Ascending aorta (tissue), 2 donors: Measurements from ENCODE around the gene UBALD2. TPM values are rescaled to one million over a fixed set of nuclear protein-coding genes. Genes with fewer than 3 reads are reported as not detected.

Experiments used
- DNase-seq, 2 donors: peaks; one replicate each; pipeline ENCODE4 v3.0.0-alpha.2; 2019; ENCODE audit warnings: low spot score in 2 of 2
- H3K27ac ChIP-seq, 2 donors: fragments of 200-600 bp; sonication (generic); one replicate each; pipeline ENCODE4 v1.5.1; 2016 to 2017; ENCODE audit warnings: mild to moderate bottlenecking in 1 of 2
- H3K27me3 ChIP-seq: fragments of 200-600 bp; sonication (generic); one replicate; pipeline ENCODE4 v1.5.1; 2017
- H3K36me3 ChIP-seq, 2 donors: fragments of 200-600 bp; sonication (generic); one replicate each; pipeline ENCODE4 v1.5.1; 2016
- H3K4me1 ChIP-seq, 2 donors: fragments of 200-600 bp; sonication (generic); one replicate each; pipeline ENCODE4 v1.5.1; 2016 to 2017; ENCODE audit warnings: mild to moderate bottlenecking in 1 of 2
- H3K4me3 ChIP-seq, 2 donors: fragments of 200-600 bp; sonication (generic); one replicate each; pipeline ENCODE4 v1.5.1; 2016 to 2017; ENCODE audit warnings: mild to moderate bottlenecking in 1 of 2
- H3K9me3 ChIP-seq, 2 donors: fragments of 200-600 bp; sonication (generic); one replicate each; pipeline ENCODE4 v1.5.1; 2016
- intact Hi-C: fragments of 100-400 bp; cut with DNase I; formaldehyde crosslinking; loops from one replicate; pipeline ENCODE4 v1.15.1; 2023
- total RNA-seq: library from RNA; depleted of rRNA; stranded (reverse); fragments of >200 nt; gene quantifications from one replicate; pipeline ENCODE4 v1.1.0, GENCODE V29; 2016
- TF ChIP-seq, protein P1 (sequence below), 3 experiments: fragments of 200-600 bp in 2 of 3; fragments of 450-650 bp in 1 of 3; sonication (generic) in 2 of 3; IDR thresholded peaks; one replicate each; pipeline ENCODE4 v1.5.1; 2016 to 2019; ENCODE audit warnings: antibody characterized with exemption in 3 of 3, mild to moderate bottlenecking in 1 of 3, moderate library complexity in 1 of 3

Gene UBALD2
- total RNA-seq, 1 donor from 2014 or later = 15.9 TPM

DNA sequence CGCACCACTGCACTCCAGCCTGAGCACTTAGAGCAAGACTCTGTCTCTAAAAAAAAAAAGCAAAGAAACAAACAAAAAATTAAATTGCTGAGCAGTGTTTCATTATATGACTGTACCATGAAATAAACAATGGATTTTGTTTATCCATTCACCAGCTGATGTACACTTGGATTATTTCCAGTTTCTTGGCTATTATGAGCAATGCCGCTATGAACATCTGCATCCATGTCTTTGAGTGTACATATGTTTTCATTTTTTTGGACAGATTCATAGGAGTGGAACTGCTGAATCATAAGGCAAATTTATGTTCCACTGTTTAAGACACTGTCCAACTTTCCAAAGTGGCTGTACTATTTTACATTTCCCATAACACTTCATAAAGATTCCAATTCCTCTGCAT, 32.8 kb upstream of the UBALD2 start:
- no peaks in the 10 kb centered on the region for H3K4me1 ChIP-seq
- H3K27ac ChIP-seq = no peak overlapping the region
- TF ChIP-seq, protein P1, sequence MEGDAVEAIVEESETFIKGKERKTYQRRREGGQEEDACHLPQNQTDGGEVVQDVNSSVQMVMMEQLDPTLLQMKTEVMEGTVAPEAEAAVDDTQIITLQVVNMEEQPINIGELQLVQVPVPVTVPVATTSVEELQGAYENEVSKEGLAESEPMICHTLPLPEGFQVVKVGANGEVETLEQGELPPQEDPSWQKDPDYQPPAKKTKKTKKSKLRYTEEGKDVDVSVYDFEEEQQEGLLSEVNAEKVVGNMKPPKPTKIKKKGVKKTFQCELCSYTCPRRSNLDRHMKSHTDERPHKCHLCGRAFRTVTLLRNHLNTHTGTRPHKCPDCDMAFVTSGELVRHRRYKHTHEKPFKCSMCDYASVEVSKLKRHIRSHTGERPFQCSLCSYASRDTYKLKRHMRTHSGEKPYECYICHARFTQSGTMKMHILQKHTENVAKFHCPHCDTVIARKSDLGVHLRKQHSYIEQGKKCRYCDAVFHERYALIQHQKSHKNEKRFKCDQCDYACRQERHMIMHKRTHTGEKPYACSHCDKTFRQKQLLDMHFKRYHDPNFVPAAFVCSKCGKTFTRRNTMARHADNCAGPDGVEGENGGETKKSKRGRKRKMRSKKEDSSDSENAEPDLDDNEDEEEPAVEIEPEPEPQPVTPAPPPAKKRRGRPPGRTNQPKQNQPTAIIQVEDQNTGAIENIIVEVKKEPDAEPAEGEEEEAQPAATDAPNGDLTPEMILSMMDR (IDR thresholded peaks at IDR 0.05) = no peak
- DNase-seq = no peak
- no peaks in the 10 kb centered on the region for H3K9me3 ChIP-seq
- intact Hi-C loops = no loop called here
- no peak overlapping the region for H3K4me3 ChIP-seq
- no peaks in the 10 kb centered on the region for H3K27me3 ChIP-seq
- H3K36me3 ChIP-seq = no peaks in the 10 kb centered on the region

DNA sequence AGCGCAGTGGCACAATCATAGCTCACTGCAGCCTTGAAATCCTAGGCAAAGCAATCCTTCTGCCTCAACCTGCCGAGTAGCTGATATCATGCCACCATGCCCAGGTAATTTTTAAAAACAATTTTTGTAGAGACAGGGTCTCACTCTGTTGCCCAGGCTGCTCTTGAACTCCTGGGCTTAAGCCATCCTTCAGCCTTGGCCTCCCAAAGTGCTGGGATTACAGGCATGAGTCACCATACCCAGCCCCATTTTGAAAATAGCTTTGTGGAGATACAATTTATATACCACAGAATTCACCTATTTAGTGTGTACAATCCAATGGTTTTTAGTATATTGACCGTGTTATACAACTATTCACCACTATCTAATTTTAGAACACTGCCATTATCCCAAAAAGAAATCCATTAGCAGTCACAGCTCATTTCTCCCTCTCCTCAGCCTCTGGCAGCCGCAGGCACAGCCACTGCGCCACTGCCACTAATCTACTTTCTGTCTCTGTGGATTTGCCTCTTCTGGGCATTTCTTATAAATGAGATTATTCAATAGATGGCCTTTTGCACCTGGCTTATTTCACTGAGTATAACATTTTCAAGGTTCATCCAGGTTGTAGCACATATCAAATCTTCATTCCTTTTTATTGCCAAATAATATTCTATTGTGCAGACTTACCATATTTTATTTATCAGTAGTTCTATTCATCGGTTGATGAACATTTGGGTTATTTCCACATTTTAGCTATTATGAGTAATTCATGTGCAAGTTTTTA, 31.4 kb upstream of the UBALD2 start:
- Histone ChIP-seq H3K27me3 (no peaks in the 10 kb centered on the region), H3K4me3 (no peak overlapping the region), H3K4me1 (no peaks in the 10 kb centered on the region), H3K27ac (no peak overlapping the region), H3K9me3 (no peaks in the 10 kb centered on the region), H3K36me3 (no peaks in the 10 kb centered on the region)
- intact Hi-C loops = no loop called here
- DNase-seq = no peak
- TF ChIP-seq, protein P1 (IDR thresholded peaks at IDR 0.05) = no peak

DNA sequence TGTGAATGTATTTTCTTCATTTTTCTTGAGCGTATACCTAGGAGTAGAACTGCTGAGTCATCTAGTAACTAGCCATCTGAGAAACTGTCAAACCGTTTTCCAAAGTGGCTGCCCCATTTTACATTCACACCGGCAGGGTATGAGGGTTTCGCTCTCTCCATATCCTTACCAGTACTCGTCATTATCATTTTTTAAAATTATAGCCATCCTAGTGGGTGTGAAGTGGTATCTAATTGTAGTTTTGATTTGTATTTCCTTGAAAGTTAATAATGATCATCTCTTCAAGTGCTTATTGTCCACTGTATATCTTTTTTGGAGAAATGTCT, 30.8 kb upstream of the UBALD2 start:
- H3K4me3 ChIP-seq = no peak overlapping the region
- H3K36me3 ChIP-seq = no peaks in the 10 kb centered on the region
- TF ChIP-seq, protein P1 (IDR thresholded peaks at IDR 0.05) = no peak
- H3K27me3 ChIP-seq = no peaks in the 10 kb centered on the region
- no peak for DNase-seq
- no peaks in the 10 kb centered on the region for H3K9me3 ChIP-seq
- intact Hi-C loops = no loop called here
- no peak overlapping the region for H3K27ac ChIP-seq
- no peaks in the 10 kb centered on the region for H3K4me1 ChIP-seq

DNA sequence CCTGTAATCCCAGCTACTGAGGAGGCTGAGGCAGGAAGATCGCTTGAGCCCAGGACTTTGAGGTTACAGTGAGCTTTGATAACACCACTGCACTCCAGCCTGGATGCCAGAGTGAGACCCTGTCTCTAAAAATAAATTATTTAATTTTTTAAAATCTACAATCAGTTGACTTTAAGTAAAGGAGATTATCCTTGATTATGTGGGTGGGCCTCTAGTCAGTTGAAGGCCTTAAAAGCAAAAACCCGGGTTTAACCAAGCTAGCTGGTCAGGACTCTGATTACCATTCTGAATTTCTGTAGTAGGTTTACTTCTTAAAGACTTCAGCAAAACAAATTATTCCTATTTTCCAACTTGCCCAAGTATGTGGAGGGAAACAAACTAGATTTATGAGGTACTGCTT, 29.3 kb upstream of the UBALD2 start:
- TF ChIP-seq, protein P1 (IDR thresholded peaks at IDR 0.05) = no peak
- Histone ChIP-seq H3K9me3 (no peaks in the 10 kb centered on the region), H3K27me3 (no peaks in the 10 kb centered on the region), H3K36me3 (no peaks in the 10 kb centered on the region), H3K4me1 (peaks cover 3 to 7% of the 10 kb centered on the region in 2 donors), H3K27ac (no peak overlapping the region), H3K4me3 (no peak overlapping the region)
- intact Hi-C loops = no loop called here
- no peak for DNase-seq

DNA sequence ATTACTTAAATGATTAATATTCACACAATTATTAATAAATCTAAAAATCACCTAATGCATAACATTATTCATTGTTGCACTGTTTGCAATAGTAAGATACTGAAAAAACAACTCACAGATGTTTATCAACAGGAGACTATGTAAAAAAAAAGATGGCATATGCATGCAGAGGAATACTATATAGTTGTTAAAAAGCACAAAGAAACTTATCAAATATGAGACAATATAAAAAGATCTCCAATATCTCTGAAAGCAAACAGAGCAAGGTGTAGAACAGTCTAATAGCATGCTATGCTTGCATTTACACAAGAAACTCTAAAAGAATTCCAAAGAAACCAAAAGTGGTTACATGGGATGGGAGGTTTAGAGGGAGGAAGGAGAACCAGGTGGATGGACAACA, 28.5 kb upstream of the UBALD2 start:
- peaks cover 3 to 10% of the 10 kb centered on the region in 2 donors for H3K4me1 ChIP-seq
- H3K9me3 ChIP-seq = no peaks in the 10 kb centered on the region
- DNase-seq = no peak
- H3K36me3 ChIP-seq = no peaks in the 10 kb centered on the region
- TF ChIP-seq, protein P1 (IDR thresholded peaks at IDR 0.05) = no peak
- intact Hi-C loops = no loop called here
- H3K27me3 ChIP-seq = no peaks in the 10 kb centered on the region
- no peak overlapping the region for H3K27ac ChIP-seq
- H3K4me3 ChIP-seq = no peak overlapping the region
